IPS DF 6.9 (cell line): ENCODE data around the gene CAMKMT.

ENCODE experiments used
- DNase-seq: peaks from one replicate; pipeline ENCODE4 v3.0.0-alpha.2; 2013; ENCODE audit warnings: low read depth, low spot score
- H3K27ac ChIP-seq: one replicate; pipeline ENCODE4 v1.5.1; 2013; ENCODE audit warnings: low read length, control low read depth
- H3K27me3 ChIP-seq: 2 replicates; pipeline ENCODE4 v1.6.1; 2013; ENCODE audit warnings: mild to moderate bottlenecking, low read length; ENCODE audit not compliant: control insufficient read depth, insufficient read depth
- H3K36me3 ChIP-seq: 2 replicates; pipeline ENCODE4 v1.6.1; 2013; ENCODE audit warnings: low read length; ENCODE audit not compliant: control insufficient read depth, insufficient read depth
- H3K4me1 ChIP-seq: 2 replicates; pipeline ENCODE4 v1.6.1; 2013; ENCODE audit warnings: low read length; ENCODE audit not compliant: control insufficient read depth, insufficient read depth
- H3K4me3 ChIP-seq: 2 replicates; pipeline ENCODE4 v1.5.1; 2013; ENCODE audit warnings: mild to moderate bottlenecking, low read length
- H3K9me3 ChIP-seq: 2 replicates; pipeline ENCODE4 v1.6.1; 2013; ENCODE audit warnings: low read length, inconsistent platforms; ENCODE audit not compliant: control insufficient read depth, insufficient read depth
- WGBS: extraction: QIAGEN DNeasy Blood & Tissue Kit; methylation state at CpG from one replicate; pipeline ENCODE4 v1.1.7; 2013; ENCODE audit warnings: mixed read lengths, missing lambda C conversion rate; ENCODE audit not compliant: insufficient read length, insufficient coverage; 5-methylcytosine and 5-hydroxymethylcytosine counted together

Gene CAMKMT

DNA sequence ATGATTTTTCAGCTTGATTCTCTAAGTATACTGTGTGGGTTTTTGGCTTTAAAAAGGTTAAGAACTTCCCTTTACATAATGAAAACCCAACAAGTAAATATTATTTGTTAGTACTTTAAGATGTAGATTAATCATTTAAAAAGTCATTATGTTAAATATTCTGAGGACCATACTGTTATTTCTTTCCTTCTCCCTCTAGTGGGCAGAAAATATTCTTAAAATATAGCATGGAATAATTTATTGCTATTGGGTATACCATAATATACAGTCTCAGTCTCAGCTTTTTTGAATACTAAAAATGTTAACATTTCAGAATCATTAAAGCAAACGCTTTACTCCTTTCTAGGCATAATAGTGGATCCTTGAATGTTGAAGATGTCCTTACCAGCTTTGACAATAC lies 28.1 kb downstream of the CAMKMT start:
- no CpG with 5 or more reads among the region's 1 CpG for WGBS
- DNase-seq = no peak
- Histone ChIP-seq H3K4me3 (no peak overlapping the region), H3K4me1 (no peaks in the 10 kb centered on the region), H3K36me3 (no peaks in the 10 kb centered on the region), H3K27ac (no peak overlapping the region), H3K27me3 (no peaks in the 10 kb centered on the region), H3K9me3 (no peaks in the 10 kb centered on the region)

DNA sequence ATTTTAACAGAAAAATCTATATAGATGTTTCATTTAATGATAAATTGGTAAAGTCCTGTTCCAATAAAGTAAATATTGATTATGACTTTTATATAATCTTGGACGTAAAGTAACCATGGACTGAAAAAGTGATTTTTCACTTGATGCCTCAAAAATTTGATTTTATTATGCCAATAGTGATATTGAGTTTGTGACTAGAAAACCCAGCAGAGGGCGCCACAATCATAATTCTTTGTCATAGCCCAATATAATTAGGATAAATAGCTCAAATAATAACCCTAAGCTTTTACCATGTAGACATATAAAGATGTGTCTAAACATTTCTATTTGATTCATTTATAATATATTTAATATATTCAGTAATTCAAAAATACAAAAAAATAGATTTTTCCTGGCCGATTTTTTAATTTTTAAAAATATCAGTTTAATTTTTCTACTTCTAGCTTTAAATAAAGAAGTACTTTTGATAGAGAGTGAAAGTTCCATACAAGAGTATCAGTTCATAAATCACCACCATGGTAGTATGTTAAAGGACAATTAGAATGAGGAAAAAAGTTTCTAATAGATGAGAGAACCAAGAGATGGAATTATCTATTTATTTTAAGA lies 30.7 kb downstream of the CAMKMT start:
- WGBS = no CpG with 5 or more reads among the region's 3 CpGs
- Histone ChIP-seq H3K27ac (no peak overlapping the region), H3K36me3 (no peaks in the 10 kb centered on the region), H3K4me1 (0 out of 2 replicates have a peak, but pooled peaks cover 1% of the 10 kb centered on the region), H3K9me3 (no peaks in the 10 kb centered on the region), H3K4me3 (no peak overlapping the region), H3K27me3 (no peaks in the 10 kb centered on the region)
- no peak for DNase-seq

DNA sequence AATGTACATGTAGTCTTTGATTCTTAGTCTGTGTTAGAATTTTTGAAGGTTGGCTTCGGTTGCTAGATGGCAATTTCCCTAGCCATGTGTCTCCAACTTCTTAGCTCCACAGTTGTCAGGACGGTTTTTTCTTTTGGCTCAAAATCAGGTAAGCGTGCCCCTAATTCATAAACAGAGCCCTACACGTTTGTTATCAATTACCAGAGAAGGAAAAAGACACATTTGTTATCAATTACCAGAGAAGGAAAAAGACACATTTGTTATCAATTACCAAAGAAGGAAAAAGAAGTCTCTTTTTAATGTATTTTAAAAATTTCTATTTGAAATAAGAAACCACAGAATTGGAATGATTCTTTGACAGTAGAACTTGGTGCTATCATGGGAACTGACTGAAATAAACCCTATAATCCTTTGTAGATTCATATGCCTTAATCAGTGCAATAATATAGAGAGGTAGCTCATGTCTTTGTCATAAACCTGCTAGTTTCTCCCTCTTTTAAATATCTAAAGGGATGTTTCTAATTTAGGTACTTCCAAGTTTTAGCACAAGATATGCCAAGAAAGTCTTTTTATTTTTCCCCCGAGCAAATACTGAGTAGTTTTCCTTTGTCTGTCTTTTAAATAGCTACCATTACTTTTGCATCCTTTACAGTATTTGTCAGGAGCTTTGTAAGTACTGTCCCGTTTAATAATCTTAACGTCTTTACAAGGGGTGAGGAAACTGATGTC lies 35.9 kb downstream of the CAMKMT start:
- Histone ChIP-seq H3K27ac (no peak overlapping the region), H3K36me3 (no peaks in the 10 kb centered on the region), H3K4me3 (no peak overlapping the region), H3K27me3 (no peaks in the 10 kb centered on the region), H3K9me3 (no peaks in the 10 kb centered on the region), H3K4me1 (0 out of 2 replicates have a peak, but pooled peaks cover 1% of the 10 kb centered on the region)
- no peak for DNase-seq
- WGBS = no CpG with 5 or more reads among the region's 7 CpGs

DNA sequence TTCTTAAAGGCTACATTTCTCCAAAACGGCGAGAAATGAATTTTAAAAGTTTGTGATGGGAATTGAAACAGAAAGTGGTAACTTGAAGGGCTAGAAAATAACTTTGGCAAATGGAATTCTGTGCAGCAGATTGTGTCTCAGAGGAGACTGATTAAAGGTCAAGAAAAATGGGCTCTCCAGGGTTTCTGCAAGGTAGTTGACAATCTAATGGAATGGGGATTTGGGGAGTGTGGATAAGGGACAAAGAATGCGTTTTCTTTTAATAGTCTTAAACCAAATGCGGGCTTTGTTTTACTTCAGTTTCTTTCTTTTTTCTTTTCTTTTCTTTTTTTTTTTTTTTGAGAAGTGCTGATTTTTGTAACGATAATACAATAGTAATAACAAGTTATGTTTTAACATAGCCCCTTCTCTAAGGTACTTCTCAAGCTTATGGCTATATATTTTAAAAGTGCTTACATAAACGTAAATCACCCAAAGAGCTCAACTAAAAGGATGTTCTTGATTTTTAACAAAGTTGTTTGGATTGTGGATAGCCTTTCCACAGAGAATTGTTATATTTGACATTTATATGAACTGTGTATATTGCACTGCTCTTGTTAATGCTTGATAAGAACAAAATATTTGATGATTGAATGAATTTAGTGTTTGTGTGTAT lies 36.6 kb downstream of the CAMKMT start:
- H3K27ac ChIP-seq = no peak overlapping the region
- H3K4me1 ChIP-seq = 0 out of 2 replicates have a peak, but pooled peaks cover 1% of the 10 kb centered on the region
- no peak for DNase-seq
- H3K9me3 ChIP-seq = no peaks in the 10 kb centered on the region
- WGBS = no CpG with 5 or more reads among the region's 6 CpGs
- H3K27me3 ChIP-seq = no peaks in the 10 kb centered on the region
- no peak overlapping the region for H3K4me3 ChIP-seq
- no peaks in the 10 kb centered on the region for H3K36me3 ChIP-seq

DNA sequence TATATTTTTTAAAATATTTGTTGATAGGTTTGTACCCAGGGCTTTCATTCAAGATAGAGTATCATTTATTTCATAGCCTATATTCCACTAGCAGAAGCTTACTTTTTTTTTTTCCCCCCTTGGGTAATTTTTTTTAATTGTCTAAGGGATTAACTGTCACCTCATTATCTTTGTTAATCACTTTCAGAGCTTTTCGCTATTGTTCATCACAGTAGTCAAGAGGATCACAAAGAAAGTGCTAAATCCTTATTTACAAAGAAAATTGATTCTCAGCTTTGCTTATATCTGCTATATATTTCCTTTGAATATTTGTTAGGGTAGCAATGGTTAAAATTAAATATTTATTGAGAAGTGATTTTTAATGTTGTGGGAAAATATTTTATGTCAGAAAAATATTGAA lies 59.0 kb downstream of the CAMKMT start:
- no peaks in the 10 kb centered on the region for H3K4me1 ChIP-seq
- no peaks in the 10 kb centered on the region for H3K27me3 ChIP-seq
- no peaks in the 10 kb centered on the region for H3K9me3 ChIP-seq
- no peak for DNase-seq
- no CpG with 5 or more reads among the region's 1 CpG for WGBS
- H3K27ac ChIP-seq = no peak overlapping the region
- no peaks in the 10 kb centered on the region for H3K36me3 ChIP-seq
- H3K4me3 ChIP-seq = no peak overlapping the region

DNA sequence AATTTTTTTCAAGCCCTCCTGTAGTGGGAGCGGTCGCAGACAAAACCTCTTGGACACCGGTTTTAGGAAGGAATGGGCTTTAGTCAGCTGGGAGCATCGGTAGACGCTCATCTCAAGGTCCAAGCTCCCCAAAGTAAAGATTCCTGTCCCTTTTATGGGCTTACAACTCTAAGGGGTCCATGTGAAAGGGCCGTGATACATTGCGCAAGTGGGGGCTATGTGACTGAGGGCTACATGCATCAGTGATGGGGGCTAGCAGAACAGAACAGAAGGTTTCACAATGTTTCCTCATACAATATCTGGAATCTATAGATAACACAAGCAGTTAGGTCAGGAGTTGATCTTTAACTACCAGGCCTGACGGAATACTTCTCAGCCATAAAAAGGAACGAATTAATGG lies 62.5 kb downstream of the CAMKMT start:
- no peak for DNase-seq
- WGBS = no CpG with 5 or more reads among the region's 9 CpGs
- no peaks in the 10 kb centered on the region for H3K36me3 ChIP-seq
- no peaks in the 10 kb centered on the region for H3K9me3 ChIP-seq
- no peaks in the 10 kb centered on the region for H3K27me3 ChIP-seq
- H3K4me3 ChIP-seq = no peak overlapping the region
- no peaks in the 10 kb centered on the region; the same call in 1 of the 2 replicates for H3K4me1 ChIP-seq
- no peak overlapping the region for H3K27ac ChIP-seq

DNA sequence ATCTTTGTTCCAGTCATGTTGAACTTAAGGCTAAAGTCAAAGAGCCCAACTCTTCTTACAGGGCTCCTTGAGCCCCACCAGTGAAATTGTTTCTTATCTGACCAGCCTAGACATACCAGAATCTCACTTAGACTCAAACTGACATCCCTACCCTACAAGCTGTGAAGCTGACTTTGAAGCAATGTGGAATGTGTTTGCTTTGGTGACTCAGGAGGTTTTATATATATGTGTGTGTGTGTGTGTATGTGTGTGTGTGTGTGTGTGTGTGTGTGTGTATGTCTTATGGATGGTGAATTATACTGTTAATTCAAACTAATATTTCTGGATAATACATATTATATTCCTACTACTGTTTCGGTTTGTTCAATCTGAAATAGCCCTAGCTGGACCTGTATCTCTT lies 67.3 kb downstream of the CAMKMT start:
- no CpG with 5 or more reads among the region's 1 CpG for WGBS
- H3K9me3 ChIP-seq = no peaks in the 10 kb centered on the region
- no peak for DNase-seq
- no peaks in the 10 kb centered on the region for H3K27me3 ChIP-seq
- H3K4me1 ChIP-seq = peaks cover 4% of the 10 kb centered on the region; the same call in 1 of the 2 replicates
- no peak overlapping the region for H3K4me3 ChIP-seq
- H3K36me3 ChIP-seq = no peaks in the 10 kb centered on the region
- H3K27ac ChIP-seq = no peak overlapping the region

DNA sequence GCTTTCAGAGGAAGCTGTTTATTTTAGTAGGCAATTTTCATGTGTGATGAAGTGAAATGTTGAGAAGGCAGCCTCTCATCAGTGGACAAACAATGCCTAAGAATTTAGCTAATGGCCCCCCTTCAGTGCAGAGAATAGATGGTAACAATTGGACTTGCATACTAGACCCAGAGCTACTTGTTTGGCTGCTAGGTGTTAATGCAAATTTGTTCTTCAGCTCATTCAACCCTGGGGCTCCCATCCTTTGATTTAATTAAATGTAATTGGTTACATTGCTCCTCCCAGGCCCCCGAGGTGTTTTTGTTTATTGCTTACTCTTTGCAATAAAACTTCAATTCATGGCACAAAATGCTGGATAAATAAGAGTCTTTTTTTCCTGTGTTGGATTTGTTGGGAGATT lies 68.6 kb downstream of the CAMKMT start:
- no CpG with 5 or more reads among the region's 1 CpG for WGBS

DNA sequence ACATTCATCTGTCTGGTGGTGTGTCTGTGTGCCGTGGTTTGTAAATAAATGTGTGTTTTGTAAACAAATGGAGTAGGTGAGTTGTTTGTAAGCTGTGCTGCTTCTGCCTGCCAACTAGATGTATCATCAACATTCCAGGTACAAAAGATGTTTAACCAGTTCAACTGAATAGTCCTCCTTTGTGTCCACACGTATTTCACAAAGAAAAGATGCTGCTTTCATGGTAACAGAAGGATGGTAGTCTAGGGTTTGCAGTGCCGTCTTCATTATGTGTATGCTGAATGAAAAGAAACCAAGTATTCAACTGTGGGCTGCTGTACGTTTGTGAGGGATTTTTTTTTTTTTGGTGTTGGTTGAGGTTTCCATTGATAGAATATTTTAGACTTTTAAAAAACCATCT lies 72.1 kb downstream of the CAMKMT start:
- Histone ChIP-seq H3K27ac (no peak overlapping the region), H3K27me3 (no peaks in the 10 kb centered on the region), H3K4me1 (peaks cover 5% of the 10 kb centered on the region; the same call in 1 of the 2 replicates), H3K36me3 (no peaks in the 10 kb centered on the region), H3K9me3 (no peaks in the 10 kb centered on the region), H3K4me3 (no peak overlapping the region)
- WGBS = no CpG with 5 or more reads among the region's 4 CpGs
- DNase-seq = no peak

More for the DNA sequence above, 68.6 kb downstream of the CAMKMT start:
- DNase-seq = peak; percentile 20
- Histone ChIP-seq H3K27ac (peak overlapping the region; percentile 77), H3K9me3 (no peaks in the 10 kb centered on the region), H3K27me3 (no peaks in the 10 kb centered on the region), H3K4me1 (peaks cover 4% of the 10 kb centered on the region; the same call in 1 of the 2 replicates), H3K4me3 (no peak overlapping the region), H3K36me3 (no peaks in the 10 kb centered on the region)

DNA sequence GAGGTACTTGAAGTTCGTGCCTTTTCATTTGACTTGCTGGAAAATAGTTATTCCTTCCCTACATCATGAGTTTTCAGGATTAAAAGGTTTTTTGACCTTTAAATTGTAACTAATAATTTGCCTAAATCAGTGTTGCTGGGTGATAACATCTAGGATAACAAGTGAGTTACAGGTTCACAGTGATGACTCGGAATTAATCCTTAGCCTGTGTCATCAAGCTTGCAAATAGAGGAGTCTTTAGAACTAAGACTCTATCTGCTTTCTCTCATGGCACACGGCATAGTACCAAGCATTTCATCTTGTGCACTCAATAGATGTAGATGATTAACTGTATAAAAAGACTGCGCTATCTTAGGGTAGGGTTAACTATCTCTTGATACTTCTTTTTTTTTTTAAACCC lies 79.5 kb downstream of the CAMKMT start:
- H3K4me3 ChIP-seq = no peak overlapping the region
- WGBS = no CpG with 5 or more reads among the region's 4 CpGs

More for the DNA sequence above, 79.5 kb downstream of the CAMKMT start:
- DNase-seq = no peak
- H3K9me3 ChIP-seq = no peaks in the 10 kb centered on the region
- no peaks in the 10 kb centered on the region for H3K36me3 ChIP-seq
- H3K27ac ChIP-seq = no peak overlapping the region
- H3K27me3 ChIP-seq = no peaks in the 10 kb centered on the region
- peaks cover 3% of the 10 kb centered on the region; the same call in 1 of the 2 replicates for H3K4me1 ChIP-seq
